GM18508 (cell line): ENCODE data around the gene NUTF2.
"Not testable (repeated sequence)": the region's sequence is repeated elsewhere in the genome, so short reads cannot be mapped to it uniquely, and the experiment has no call there.

Source experiments
- ATAC-seq: cut with Tn5 transposase; IDR thresholded peaks from one replicate; pipeline ENCODE4 v1.9.1; 2021; ENCODE audit warnings: moderate number of reproducible peaks; ENCODE audit not compliant: insufficient read depth, unreplicated experiment

Gene NUTF2

GRCh38 chr16:67834242-67834614 is 12.5 kb upstream of the NUTF2 start:
- no peak for ATAC-seq

DNA sequence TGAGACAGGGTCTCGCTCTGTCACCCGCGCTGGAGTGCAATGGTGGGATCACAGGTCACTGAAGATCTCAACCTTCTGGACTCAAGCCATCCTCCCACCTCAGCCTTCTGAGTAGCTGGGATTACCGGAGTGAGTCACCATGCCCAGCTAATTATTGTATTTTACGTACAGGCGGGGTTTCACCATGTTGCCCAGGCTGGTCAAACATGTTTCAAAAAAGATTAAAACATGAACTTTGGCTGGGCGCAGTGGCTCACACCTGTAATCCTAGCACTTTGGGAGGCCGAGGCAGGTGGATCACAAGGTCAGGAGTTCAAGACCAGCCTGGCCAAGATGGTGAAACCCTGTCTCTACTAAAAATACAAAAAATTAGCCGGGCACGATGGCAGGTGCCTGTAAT is 9.5 kb upstream of the NUTF2 start:
- ATAC-seq = not testable (repeated sequence)

DNA sequence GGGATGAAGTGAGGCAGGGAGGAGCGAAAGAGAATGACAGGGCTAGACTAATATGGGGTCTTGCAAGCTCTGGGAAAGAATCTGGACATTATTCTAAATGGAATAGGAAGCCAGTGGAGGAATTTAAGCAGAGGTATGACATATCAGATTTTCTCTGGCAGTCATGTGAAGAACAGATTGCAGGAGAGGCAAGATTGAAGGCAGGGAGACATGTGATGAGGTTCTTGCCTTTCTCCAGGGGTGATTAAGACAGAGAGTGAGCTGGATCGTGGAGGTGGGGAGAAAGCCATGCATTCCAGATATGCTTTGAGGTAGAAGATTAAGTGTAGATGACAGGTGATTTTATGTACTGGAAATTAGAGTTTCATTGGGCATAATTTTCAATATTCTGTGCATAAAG is 8.9 kb upstream of the NUTF2 start:
- ATAC-seq = no peak

- no peak for ATAC-seq
Measured at GRCh38 chr16:67841198-67841815, 5.4 kb upstream of the NUTF2 start.

- no peak for ATAC-seq
Measured at GRCh38 chr16:67841816-67842508, 4.8 kb upstream of the NUTF2 start, which contains the start of gene THAP11. TSS of gene THAP11 (plus strand) at chr16:67842320. CDS start at chr16:67842555, 235 bp downstream.

GRCh38 chr16:67842509-67843342 is 4.0 kb upstream of the NUTF2 start:
- ATAC-seq = no peak

DNA sequence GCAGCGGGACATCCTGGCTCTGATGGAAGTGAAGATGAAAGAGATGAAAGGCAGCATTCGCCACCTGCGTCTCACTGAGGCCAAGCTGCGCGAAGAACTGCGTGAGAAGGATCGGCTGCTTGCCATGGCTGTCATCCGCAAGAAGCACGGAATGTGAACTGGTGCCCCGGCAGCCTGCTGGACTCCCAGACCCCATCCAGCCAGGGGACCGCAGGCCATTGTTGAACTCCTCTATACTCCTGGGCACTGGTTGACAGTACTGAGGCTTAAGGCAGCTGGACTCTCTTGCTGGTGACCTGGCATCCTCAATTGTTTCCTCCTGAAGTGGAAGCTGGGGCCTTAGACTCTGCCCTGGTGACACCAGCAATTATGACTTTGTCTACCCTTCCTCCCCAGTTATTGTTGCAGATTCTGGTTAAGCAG is 3.4 kb upstream of the NUTF2 start:
- ATAC-seq = no peak

GRCh38 chr16:67844497-67844896 is 2.2 kb upstream of the NUTF2 start:
- ATAC-seq = no peak

DNA sequence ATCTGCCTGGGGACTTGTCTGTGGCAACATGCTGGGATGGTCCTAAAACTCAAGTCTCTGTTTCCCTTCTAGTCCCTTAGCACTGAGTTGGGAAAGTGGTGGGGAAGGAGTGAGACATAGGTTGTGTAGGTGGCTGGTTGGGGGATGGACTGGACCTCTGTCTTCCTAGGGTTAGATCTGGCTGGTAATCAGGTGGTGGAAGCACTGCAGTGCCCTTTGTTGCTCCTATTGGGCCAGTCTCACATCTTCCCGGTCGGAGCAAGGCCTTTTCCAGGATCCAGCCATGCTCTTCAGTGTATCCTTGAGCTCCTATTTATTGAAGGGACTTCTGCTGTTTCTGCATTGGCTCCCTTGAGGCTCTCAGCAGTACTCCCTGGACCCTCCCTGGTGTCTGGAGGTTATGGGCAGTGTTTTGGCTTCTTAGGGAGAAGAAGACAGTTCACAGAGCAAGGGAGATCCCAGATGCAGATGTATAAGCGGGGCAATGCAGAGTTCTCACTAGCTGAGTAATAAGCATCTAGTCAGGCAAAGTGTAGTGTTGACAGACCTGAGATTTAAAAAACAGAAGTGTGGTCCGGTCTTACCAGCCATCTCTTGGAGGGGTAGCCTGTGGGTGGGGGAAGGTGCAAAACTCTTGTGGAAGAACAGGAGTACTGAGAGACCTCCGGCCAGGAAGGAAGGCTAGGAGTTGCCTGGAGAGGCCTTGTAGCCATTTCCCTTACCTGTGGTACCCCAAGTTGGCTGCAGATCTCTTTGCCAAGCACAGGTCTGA is 1.3 kb upstream of the NUTF2 start:
- ATAC-seq = no peak

- ATAC-seq = no peak
Measured at GRCh38 chr16:67846063-67846319, 742 bp upstream of the NUTF2 start.

- peak; percentile 20 for ATAC-seq
Measured at GRCh38 chr16:67847064-67847861, 530 bp downstream of the NUTF2 start, which contains the start of gene CENPT. TSS of gene CENPT (minus strand) at chr16:67847693. CDS start at chr16:67833859, 13,834 bp downstream.

- ATAC-seq = no peak
Measured at GRCh38 chr16:67848118-67848517, 1.4 kb downstream of the NUTF2 start.

DNA sequence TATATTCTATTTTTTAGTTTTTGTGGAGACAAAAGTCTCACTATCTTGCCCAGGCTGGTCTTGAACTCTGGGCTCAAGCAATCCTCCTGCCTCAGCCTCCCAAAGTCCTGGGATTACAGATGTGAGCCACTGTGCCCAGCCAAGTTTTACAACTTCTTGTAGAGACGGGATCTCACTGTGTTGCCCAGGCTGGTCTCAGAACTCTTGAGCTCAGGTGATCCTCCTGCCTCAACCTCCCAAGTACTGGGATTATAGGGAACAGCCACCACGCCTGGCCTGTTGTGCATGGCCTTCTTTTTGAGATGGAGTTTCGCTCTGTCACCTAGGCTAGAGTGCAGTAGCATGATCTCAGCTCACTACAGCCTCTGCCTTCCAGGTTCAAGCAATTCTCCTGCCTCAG is 6.9 kb downstream of the NUTF2 start:
- no peak for ATAC-seq

- no peak for ATAC-seq
Measured at GRCh38 chr16:67855789-67856188, 9.1 kb downstream of the NUTF2 start.

- no peak for ATAC-seq
Measured at GRCh38 chr16:67856927-67857546, 10.3 kb downstream of the NUTF2 start.

DNA sequence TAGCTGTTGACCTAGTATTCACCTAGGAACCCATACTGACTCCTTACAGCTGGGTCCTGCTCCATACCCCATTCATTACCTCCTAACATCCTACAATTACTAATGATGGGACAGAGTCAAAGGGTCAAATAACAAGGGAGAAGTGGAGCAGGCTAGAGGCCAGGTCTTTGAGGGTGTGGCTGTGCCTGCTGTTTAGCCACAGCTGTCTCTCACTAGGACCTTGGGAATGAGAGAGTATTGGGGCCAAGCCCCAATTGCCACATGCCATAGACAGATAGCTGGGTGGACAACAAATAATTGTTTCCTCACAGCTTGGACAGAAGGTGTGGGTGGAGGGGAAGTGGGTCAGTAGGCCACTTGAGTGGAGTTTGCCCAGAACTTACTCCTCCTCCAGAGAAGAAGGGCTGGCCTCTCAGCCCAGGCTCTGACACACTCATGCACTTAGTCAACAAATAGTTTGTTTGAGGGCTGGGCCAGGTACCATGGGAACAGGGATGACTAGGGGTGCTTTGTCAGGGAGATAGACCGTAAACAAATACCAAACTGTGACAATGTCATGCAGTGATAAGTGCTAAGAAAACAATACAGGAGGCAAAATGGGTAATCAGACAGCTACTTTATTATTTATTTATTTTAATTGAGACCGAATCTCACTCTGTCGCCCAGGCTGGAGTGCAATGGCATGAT is 11.0 kb downstream of the NUTF2 start:
- no peak for ATAC-seq

- ATAC-seq = no peak
Measured at GRCh38 chr16:67858500-67858899, 11.8 kb downstream of the NUTF2 start.

GRCh38 chr16:67860589-67861398 is 14.1 kb downstream of the NUTF2 start:
- ATAC-seq = no peak
